ENCODE measurements around the gene MACC1.

Gene MACC1

GRCh38 chr7:20238194-20238753, 21.1 kb upstream of the MACC1 start:
- no peak for DNase-seq (ENCODE audit: low spot score in 2 of 2)

GRCh38 chr7:20237464-20238193, 20.4 kb upstream of the MACC1 start:
- H3K36me3 Mint-ChIP-seq, result no peaks in the 10 kb centered on the region
- peak overlapping the region; percentile 85 for H3K4me3 Mint-ChIP-seq
- ATAC-seq (ENCODE audit: low read depth) (no peak), DNase-seq (ENCODE audit: low spot score in 2 of 2) (no peak)
- H3K27me3 Mint-ChIP-seq, result no peaks in the 10 kb centered on the region
- H3K9me3 Mint-ChIP-seq, result no peaks in the 10 kb centered on the region
- peak overlapping the region; percentile 94 for H3K27ac Mint-ChIP-seq
- peaks cover 40% of the 10 kb centered on the region for H3K4me1 Mint-ChIP-seq

More at GRCh38 chr7:20238194-20238753, 21.1 kb upstream of the MACC1 start:
- H3K4me1 Mint-ChIP-seq, result peaks cover 34% of the 10 kb centered on the region
- no peaks in the 10 kb centered on the region for H3K36me3 Mint-ChIP-seq
- no peak for ATAC-seq (ENCODE audit: low read depth)
- no peaks in the 10 kb centered on the region for H3K27me3 Mint-ChIP-seq
- H3K9me3 Mint-ChIP-seq, result no peaks in the 10 kb centered on the region
- peak overlapping the region; percentile 94 for H3K27ac Mint-ChIP-seq
- peak overlapping the region; percentile 85 for H3K4me3 Mint-ChIP-seq

DNA sequence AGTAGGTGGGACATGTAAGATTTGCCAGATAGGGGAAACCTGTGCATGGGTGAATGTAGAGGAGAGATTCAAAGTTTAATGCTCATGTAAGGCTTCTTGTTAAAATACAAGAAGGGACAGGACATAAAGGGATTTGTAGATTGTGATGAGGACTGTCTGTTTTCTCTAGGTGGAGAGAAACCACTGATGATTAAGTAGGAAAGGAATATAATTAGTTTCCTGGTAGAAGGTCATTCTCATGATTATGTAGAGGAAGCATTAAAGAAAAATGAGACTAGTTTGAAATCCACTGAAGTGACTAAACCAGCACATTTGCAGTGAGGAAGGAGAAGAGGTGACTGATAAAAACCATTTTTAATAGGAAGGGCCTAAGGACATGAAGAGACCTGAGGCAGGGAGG, 19.6 kb upstream of the MACC1 start:
- no peak overlapping the region for H3K4me3 Mint-ChIP-seq
- peak overlapping the region; percentile 1 for H3K27ac Mint-ChIP-seq

GRCh38 chr7:20236043-20236442, 18.9 kb upstream of the MACC1 start:
- peaks cover 34% of the 10 kb centered on the region for H3K4me1 Mint-ChIP-seq
- DNase-seq (ENCODE audit: low spot score in 2 of 2) (no peak), ATAC-seq (ENCODE audit: low read depth) (no peak)
- H3K27me3 Mint-ChIP-seq, result no peaks in the 10 kb centered on the region
- H3K36me3 Mint-ChIP-seq, result no peaks in the 10 kb centered on the region
- H3K9me3 Mint-ChIP-seq, result no peaks in the 10 kb centered on the region
- no peak overlapping the region for H3K4me3 Mint-ChIP-seq
- H3K27ac Mint-ChIP-seq, result peak overlapping the region; percentile 1

More for the DNA sequence above, 19.6 kb upstream of the MACC1 start:
- no peaks in the 10 kb centered on the region for H3K9me3 Mint-ChIP-seq
- H3K36me3 Mint-ChIP-seq, result no peaks in the 10 kb centered on the region
- ATAC-seq (ENCODE audit: low read depth), result no peak
- no peak for DNase-seq (ENCODE audit: low spot score in 2 of 2)
- H3K4me1 Mint-ChIP-seq, result peaks cover 38% of the 10 kb centered on the region
- H3K27me3 Mint-ChIP-seq, result no peaks in the 10 kb centered on the region

DNA sequence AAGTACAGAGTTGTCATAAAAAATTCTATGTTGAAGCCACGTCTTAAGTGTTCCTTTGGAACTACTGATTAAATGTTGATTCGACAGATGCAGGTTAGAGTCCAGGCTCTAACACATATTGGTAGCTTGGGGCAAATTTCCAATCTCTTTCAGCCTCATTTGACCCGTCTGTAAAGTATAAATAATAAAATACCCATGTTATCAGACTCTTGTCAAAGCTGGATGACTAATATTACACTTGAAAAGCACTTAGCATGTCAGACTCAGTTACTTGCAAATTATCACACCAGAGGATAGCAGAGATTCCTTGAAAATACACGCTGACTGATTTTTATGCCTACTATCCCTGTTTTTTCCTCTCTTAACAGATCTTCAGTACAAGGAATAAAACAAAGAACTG, 18.1 kb upstream of the MACC1 start:
- H3K27ac Mint-ChIP-seq, result no peak overlapping the region
- peaks cover 30% of the 10 kb centered on the region for H3K4me1 Mint-ChIP-seq
- ATAC-seq (ENCODE audit: low read depth) (no peak), DNase-seq (ENCODE audit: low spot score in 2 of 2) (no peak)
- no peaks in the 10 kb centered on the region for H3K27me3 Mint-ChIP-seq
- H3K36me3 Mint-ChIP-seq, result no peaks in the 10 kb centered on the region
- H3K4me3 Mint-ChIP-seq, result no peak overlapping the region
- H3K9me3 Mint-ChIP-seq, result no peaks in the 10 kb centered on the region

- H3K4me1 Mint-ChIP-seq, result peaks cover 19% of the 10 kb centered on the region
- no peaks in the 10 kb centered on the region for H3K27me3 Mint-ChIP-seq
- DNase-seq (ENCODE audit: low spot score in 2 of 2) (no peak), ATAC-seq (ENCODE audit: low read depth) (peak; percentile 66)
- no peak overlapping the region for H3K27ac Mint-ChIP-seq
- H3K4me3 Mint-ChIP-seq, result no peak overlapping the region
- no peaks in the 10 kb centered on the region for H3K9me3 Mint-ChIP-seq
- H3K36me3 Mint-ChIP-seq, result no peaks in the 10 kb centered on the region
Measured at GRCh38 chr7:20233362-20233761, 16.2 kb upstream of the MACC1 start.

DNA sequence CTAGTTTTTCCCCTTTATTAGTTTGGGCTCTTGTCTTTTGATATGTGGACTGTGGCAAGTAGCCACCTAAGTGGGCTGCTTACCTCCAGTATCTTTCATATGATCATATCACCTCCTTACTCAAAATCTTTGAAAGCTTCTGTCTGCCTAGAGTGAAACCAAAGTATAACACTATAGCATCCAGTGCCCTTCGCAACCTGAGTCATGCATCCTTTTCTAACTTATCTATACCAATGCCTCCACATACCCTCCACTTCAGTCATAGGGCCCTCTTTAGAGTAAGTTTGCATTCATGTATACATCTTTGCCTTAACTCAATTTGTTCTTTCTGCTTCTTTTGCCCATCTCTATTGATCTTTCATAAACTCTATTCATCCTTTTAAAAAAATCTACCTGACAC, 15.7 kb upstream of the MACC1 start:
- Mint-ChIP-seq H3K4me3 (no peak overlapping the region), H3K9me3 (no peaks in the 10 kb centered on the region), H3K27ac (no peak overlapping the region), H3K36me3 (no peaks in the 10 kb centered on the region), H3K4me1 (peaks cover 14% of the 10 kb centered on the region), H3K27me3 (no peaks in the 10 kb centered on the region)
- ATAC-seq (ENCODE audit: low read depth) (no peak), DNase-seq (ENCODE audit: low spot score in 2 of 2) (no peak)

DNA sequence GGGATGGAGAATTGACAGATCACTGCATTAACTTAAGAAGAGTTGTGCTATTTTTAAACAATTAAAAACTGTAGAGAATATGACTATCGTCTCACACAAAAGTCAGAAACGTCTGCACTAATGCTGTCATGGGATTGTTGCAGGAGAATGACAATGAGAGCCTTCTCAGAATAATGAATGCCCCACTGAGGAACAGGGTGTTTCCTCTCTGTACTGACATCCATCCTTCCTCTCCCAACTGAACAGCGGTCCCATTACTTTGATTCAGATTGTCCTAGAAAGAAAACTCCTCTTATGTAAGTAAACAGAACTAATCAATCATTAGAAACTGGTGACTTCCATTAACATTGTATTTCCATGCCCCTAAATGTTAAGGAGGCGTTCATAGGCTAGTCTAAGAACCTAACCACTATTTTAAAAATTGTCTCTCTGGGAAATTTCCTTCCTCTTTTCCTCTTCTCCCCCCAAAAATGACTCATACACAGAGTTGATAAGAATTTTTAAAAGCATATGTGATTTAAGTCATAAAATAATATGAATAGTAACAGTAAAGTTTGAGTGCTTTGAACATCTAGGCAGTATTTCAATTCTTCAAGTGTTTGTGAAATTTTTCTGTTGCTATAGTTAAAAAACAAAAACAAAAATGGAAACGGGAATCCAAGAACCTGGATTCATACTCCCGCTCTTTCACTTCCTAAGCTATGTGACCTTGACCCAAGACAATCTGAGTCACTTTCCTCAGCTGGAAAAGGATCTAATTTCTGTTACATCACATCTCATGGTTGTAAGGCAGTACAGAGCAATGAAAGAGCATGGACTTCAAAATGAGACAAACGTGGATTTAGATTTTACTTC, 12.7 kb upstream of the MACC1 start:
- Mint-ChIP-seq H3K4me1 (peaks cover 16% of the 10 kb centered on the region), H3K27ac (no peak overlapping the region), H3K27me3 (no peaks in the 10 kb centered on the region), H3K36me3 (no peaks in the 10 kb centered on the region), H3K9me3 (no peaks in the 10 kb centered on the region), H3K4me3 (no peak overlapping the region)
- ATAC-seq (ENCODE audit: low read depth) (no peak), DNase-seq (ENCODE audit: low spot score in 2 of 2) (no peak)

DNA sequence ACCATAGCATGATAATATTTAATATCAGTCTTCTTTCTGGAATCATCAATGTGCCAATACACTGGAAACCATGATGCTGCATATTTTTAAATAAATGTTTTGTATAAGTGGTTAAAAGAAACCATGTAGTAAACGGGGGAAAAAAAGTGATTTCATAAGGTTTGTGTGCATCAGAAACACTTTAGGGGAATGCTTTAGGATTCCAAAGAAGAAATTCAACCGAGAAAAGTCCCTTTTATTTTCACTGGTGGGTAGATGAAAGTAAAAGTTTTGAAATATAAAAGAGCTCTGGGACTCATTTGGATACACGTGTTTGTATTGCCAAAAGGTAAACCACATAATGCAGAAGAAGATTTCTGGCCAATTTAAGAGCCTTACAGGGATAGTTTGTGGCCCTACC, 11.9 kb upstream of the MACC1 start:
- ATAC-seq (ENCODE audit: low read depth) (no peak), DNase-seq (ENCODE audit: low spot score in 2 of 2) (no peak)
- H3K27me3 Mint-ChIP-seq, result no peaks in the 10 kb centered on the region
- no peaks in the 10 kb centered on the region for H3K9me3 Mint-ChIP-seq
- no peaks in the 10 kb centered on the region for H3K36me3 Mint-ChIP-seq
- peaks cover 16% of the 10 kb centered on the region for H3K4me1 Mint-ChIP-seq
- no peak overlapping the region for H3K4me3 Mint-ChIP-seq
- no peak overlapping the region for H3K27ac Mint-ChIP-seq

GRCh38 chr7:20228654-20229053, 11.5 kb upstream of the MACC1 start:
- Mint-ChIP-seq H3K36me3 (no peaks in the 10 kb centered on the region), H3K4me1 (peaks cover 13% of the 10 kb centered on the region), H3K27ac (no peak overlapping the region), H3K9me3 (no peaks in the 10 kb centered on the region), H3K4me3 (no peak overlapping the region), H3K27me3 (no peaks in the 10 kb centered on the region)
- DNase-seq (ENCODE audit: low spot score in 2 of 2) (no peak), ATAC-seq (ENCODE audit: low read depth) (no peak)

DNA sequence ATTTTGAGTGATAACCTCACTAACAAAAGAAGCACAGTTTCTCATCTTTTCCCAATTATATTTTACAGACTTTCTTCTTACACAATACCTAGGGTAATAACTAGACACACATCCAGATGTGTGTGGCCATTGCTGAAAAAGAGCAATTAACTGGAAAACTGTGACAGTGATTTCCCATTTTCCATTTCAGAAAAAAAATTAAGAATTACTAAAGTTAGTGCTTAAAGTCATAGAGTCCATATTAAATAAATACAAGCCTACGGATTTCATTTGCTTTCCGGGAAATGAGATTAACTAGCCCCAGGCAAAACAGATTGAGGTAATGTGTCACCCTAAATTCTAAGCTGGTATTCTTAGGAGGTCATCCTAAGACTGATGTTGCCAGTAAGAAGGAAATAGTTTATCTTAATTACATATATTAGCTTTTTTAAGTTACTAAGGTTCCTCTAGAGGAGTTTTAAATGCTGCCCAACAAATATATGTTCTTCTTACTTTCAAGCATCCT, 10.2 kb upstream of the MACC1 start:
- Mint-ChIP-seq H3K27me3 (no peaks in the 10 kb centered on the region), H3K36me3 (no peaks in the 10 kb centered on the region), H3K9me3 (no peaks in the 10 kb centered on the region), H3K4me1 (peaks cover 5% of the 10 kb centered on the region), H3K4me3 (no peak overlapping the region), H3K27ac (no peak overlapping the region)
- DNase-seq (ENCODE audit: low spot score in 2 of 2) (no peak), ATAC-seq (ENCODE audit: low read depth) (no peak)

GRCh38 chr7:20226860-20227259, 9.7 kb upstream of the MACC1 start:
- Mint-ChIP-seq H3K4me1 (peaks cover 5% of the 10 kb centered on the region), H3K36me3 (no peaks in the 10 kb centered on the region), H3K9me3 (no peaks in the 10 kb centered on the region), H3K4me3 (no peak overlapping the region), H3K27ac (no peak overlapping the region), H3K27me3 (no peaks in the 10 kb centered on the region)
- DNase-seq (ENCODE audit: low spot score in 2 of 2) (no peak), ATAC-seq (ENCODE audit: low read depth) (no peak)

GRCh38 chr7:20225384-20225783, 8.2 kb upstream of the MACC1 start:
- Mint-ChIP-seq H3K27ac (no peak overlapping the region), H3K27me3 (no peaks in the 10 kb centered on the region), H3K4me3 (no peak overlapping the region), H3K9me3 (no peaks in the 10 kb centered on the region), H3K4me1 (peaks cover 13% of the 10 kb centered on the region), H3K36me3 (no peaks in the 10 kb centered on the region)
- no peak for DNase-seq (ENCODE audit: low spot score in 2 of 2)
- no peak for ATAC-seq (ENCODE audit: low read depth)

GRCh38 chr7:20224025-20224424, 6.8 kb upstream of the MACC1 start:
- peaks cover 26% of the 10 kb centered on the region for H3K4me1 Mint-ChIP-seq
- no peaks in the 10 kb centered on the region for H3K36me3 Mint-ChIP-seq
- H3K27ac Mint-ChIP-seq, result no peak overlapping the region
- no peaks in the 10 kb centered on the region for H3K9me3 Mint-ChIP-seq
- no peaks in the 10 kb centered on the region for H3K27me3 Mint-ChIP-seq
- H3K4me3 Mint-ChIP-seq, result no peak overlapping the region
- ATAC-seq (ENCODE audit: low read depth), result no peak
- no peak for DNase-seq (ENCODE audit: low spot score in 2 of 2)

All from memory B cell (primary cell).